Activated B cell treated with CpG ODN at 0.5 μM for 24 hours (primary cell): ENCODE results near the gene GPR142. TPM values are rescaled to one million over a fixed set of nuclear protein-coding genes. Genes with fewer than 3 reads are reported as not detected.

Experiments used
- ATAC-seq: fragments of 200-7000 bp; cut with Tn5 transposase; one replicate; pipeline ENCODE4 v1.10.0; 2021; ENCODE audit warnings: low read depth, mild to moderate bottlenecking, moderate library complexity
- CTCF ChIA-PET: fragments of 350-600 bp; sonication (Branson Sonifier 250); formaldehyde crosslinking; loops from one replicate; lab custom pipeline; 2021; ENCODE audit warnings: antibody characterized with exemption; lab: Charles Lee
- POLR2A ChIA-PET: fragments of 350-600 bp; sonication (Branson Sonifier 250); formaldehyde crosslinking; loops from one replicate; lab custom pipeline; 2021; ENCODE audit warnings: antibody characterized with exemption; lab: Charles Lee
- DNase-seq: peaks from one replicate; pipeline ENCODE4 v3.0.0; 2022
- H3K27ac Mint-ChIP-seq: one replicate; pipeline ENCODE4 v1.8.0; 2020; ENCODE audit warnings: mixed read lengths
- H3K27me3 Mint-ChIP-seq: one replicate; pipeline ENCODE4 v1.8.0; 2021; ENCODE audit warnings: mixed read lengths
- H3K36me3 Mint-ChIP-seq: one replicate; pipeline ENCODE4 v1.8.0; 2021; ENCODE audit warnings: low read depth, mixed read lengths
- H3K4me1 Mint-ChIP-seq: one replicate; pipeline ENCODE4 v1.8.0; 2021; ENCODE audit warnings: mixed read lengths
- H3K4me3 Mint-ChIP-seq: one replicate; pipeline ENCODE4 v1.8.0; 2020; ENCODE audit warnings: mild to moderate bottlenecking, mixed read lengths
- H3K9me3 Mint-ChIP-seq: one replicate; pipeline ENCODE4 v1.8.0; 2020; ENCODE audit warnings: mixed read lengths
- intact Hi-C: fragments of 100-400 bp; cut with micrococcal nuclease; formaldehyde crosslinking; loops from one replicate; pipeline ENCODE4 v1.15.1; 2024
- total RNA-seq: library from RNA; stranded (reverse); gene quantifications from 2 replicates; pipeline ENCODE4 v1.2.3, GENCODE V29; 2022
- TF ChIP-seq, protein P1 (sequence below): fragments of 200-600 bp; IDR thresholded peaks from one replicate; pipeline ENCODE4 v1.8.0; 2022; ENCODE audit warnings: antibody characterized with exemption, mild to moderate bottlenecking

Gene GPR142
- total RNA-seq, 1 donor from 2014 or later, result not detected

DNA sequence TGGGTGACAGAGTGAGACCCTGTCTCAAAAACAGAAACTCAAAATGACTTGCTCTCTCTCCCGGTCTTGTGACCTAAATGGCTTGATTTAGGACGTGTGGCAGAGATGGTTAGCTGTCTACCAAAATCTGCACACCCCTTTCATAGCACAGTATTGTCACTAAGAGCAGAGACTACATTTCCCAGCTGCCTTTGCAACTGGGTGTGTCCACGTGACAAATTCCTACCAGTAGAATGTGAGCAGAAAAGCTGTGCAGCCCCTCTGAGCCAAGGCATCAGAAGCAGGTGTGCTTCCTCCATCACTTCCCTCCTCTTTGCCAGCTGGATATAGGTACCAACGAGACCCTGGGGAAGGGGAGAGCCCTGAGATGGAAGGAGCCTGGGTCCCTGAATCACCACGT is 25.5 kb downstream of the GPR142 start:
- H3K4me1 Mint-ChIP-seq, result no peaks in the 10 kb centered on the region
- POLR2A ChIA-PET, result no interaction called here

DNA sequence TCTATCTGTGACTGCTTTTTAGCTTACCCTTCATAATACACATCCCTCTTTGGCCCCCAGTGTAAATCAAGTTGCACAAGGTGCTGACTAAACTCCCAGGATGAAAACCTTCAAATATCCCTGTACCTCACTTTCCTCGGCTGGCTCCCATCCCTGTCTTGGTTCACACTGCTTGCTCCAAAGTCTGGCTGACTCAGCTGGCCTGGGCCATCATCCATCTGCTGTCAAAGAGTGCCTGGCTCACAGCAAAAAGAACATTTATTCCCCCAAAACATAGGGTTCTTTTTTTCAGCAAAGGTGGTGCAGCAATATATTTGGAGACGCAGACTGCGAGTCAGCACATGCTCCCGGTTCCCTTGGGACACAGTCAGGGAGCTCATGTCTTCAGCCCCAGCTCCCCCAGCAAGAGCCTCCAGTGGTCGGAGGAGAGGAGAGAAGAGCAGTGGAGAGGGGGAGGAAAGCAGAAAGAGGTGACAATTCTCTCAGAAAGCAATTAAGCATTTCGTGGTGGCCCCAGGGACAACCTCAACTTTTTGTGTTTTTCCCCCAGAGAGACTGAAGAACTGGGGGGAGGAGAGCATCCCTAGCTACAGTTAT is 26.1 kb downstream of the GPR142 start:
- Mint-ChIP-seq H3K4me1 (no peaks in the 10 kb centered on the region), H3K36me3 (no peaks in the 10 kb centered on the region), H3K4me3 (no peak overlapping the region), H3K27me3 (peaks cover 11% of the 10 kb centered on the region), H3K9me3 (no peaks in the 10 kb centered on the region), H3K27ac (no peak overlapping the region)
- ChIA-PET POLR2A (no interaction called here), CTCF (interaction anchor here (1.3 to 1.7 kb wide), 2 partner anchors 15 to 24 kb away, joined by 4 read pairs; no protein-coding TSS in a partner anchor)
- no peak for ATAC-seq
- TF ChIP-seq, protein P1, sequence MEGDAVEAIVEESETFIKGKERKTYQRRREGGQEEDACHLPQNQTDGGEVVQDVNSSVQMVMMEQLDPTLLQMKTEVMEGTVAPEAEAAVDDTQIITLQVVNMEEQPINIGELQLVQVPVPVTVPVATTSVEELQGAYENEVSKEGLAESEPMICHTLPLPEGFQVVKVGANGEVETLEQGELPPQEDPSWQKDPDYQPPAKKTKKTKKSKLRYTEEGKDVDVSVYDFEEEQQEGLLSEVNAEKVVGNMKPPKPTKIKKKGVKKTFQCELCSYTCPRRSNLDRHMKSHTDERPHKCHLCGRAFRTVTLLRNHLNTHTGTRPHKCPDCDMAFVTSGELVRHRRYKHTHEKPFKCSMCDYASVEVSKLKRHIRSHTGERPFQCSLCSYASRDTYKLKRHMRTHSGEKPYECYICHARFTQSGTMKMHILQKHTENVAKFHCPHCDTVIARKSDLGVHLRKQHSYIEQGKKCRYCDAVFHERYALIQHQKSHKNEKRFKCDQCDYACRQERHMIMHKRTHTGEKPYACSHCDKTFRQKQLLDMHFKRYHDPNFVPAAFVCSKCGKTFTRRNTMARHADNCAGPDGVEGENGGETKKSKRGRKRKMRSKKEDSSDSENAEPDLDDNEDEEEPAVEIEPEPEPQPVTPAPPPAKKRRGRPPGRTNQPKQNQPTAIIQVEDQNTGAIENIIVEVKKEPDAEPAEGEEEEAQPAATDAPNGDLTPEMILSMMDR, result no peak
- no peak for DNase-seq
- intact Hi-C loops, result no loop called here

More for the DNA sequence above, 25.5 kb downstream of the GPR142 start:
- TF ChIP-seq, protein P1, result no peak
- CTCF ChIA-PET, result interaction anchor here (1.3 to 1.7 kb wide), 2 partner anchors 14 to 24 kb away, joined by 4 read pairs; no protein-coding TSS in a partner anchor
- Mint-ChIP-seq H3K36me3 (no peaks in the 10 kb centered on the region), H3K9me3 (no peaks in the 10 kb centered on the region), H3K27ac (no peak overlapping the region), H3K4me3 (no peak overlapping the region), H3K27me3 (peaks cover 11% of the 10 kb centered on the region)
- ATAC-seq (no peak), DNase-seq (no peak)
- intact Hi-C loops, result no loop called here

DNA sequence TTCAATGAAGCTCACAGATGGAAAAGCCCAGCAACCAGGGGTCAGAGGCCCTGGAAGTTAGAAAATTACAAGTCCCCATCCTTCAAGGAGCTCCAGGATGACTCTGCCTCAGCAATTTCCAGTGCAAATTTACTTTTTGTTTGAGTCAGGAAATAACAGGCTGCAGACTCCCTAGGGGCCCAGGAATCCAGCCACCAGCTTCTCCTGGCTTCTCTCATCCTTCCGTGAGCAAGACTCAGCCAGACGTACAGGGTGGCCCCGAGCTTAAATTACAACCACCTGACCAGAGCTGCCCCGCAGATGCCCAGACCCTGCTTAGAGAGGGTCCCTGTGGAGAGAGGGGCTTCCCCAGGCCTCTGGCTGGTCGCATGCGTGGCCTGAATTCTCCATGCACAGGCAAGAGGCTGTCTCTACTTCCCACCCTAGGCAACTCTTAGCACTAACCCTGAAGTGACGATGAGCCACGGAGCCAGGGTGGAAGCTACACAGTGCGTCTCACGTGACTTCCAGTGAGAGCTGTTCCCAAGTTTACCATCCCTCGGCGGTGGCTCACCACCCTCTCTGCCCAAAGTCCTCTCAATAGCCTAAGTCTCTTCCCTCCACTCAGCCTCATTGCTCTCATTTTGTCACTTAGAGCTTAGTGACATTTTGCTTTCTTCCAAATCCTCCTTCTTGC is 27.1 kb downstream of the GPR142 start:
- Mint-ChIP-seq H3K27ac (no peak overlapping the region), H3K9me3 (no peaks in the 10 kb centered on the region), H3K27me3 (peaks cover 12% of the 10 kb centered on the region), H3K36me3 (no peaks in the 10 kb centered on the region), H3K4me1 (no peaks in the 10 kb centered on the region), H3K4me3 (no peak overlapping the region)
- TF ChIP-seq, protein P1, result no peak
- DNase-seq, result no peak
- intact Hi-C loops, result no loop called here
- ChIA-PET POLR2A (no interaction called here), CTCF (no interaction called here)
- ATAC-seq, result no peak

DNA sequence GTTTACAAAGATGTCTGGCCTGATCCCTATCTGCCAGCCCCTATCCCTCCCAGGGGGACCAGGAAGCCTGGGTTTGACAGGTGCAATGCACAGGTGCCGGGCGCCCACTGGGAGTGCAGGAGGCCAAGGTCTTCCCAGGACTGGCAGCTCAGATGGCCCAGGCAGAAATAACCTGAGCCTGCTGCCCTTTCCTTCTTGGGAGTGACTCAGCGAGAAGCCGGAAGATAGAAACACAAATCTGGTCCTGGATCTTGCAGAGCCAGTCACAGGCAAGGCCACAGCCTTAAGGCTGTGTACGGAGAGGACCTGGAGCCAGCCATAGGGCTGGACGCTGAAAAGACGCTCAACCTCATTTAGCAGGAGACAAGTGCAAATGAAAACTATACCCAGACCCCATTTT is 27.7 kb downstream of the GPR142 start:
- H3K27ac Mint-ChIP-seq, result no peak overlapping the region
- ATAC-seq (no peak), DNase-seq (no peak)
- peaks cover 10% of the 10 kb centered on the region for H3K27me3 Mint-ChIP-seq
- ChIA-PET CTCF (no interaction called here), POLR2A (no interaction called here)
- no peaks in the 10 kb centered on the region for H3K36me3 Mint-ChIP-seq
- intact Hi-C loops, result no loop called here
- no peak overlapping the region for H3K4me3 Mint-ChIP-seq
- H3K9me3 Mint-ChIP-seq, result peaks cover 4% of the 10 kb centered on the region
- no peaks in the 10 kb centered on the region for H3K4me1 Mint-ChIP-seq
- TF ChIP-seq, protein P1, result no peak

DNA sequence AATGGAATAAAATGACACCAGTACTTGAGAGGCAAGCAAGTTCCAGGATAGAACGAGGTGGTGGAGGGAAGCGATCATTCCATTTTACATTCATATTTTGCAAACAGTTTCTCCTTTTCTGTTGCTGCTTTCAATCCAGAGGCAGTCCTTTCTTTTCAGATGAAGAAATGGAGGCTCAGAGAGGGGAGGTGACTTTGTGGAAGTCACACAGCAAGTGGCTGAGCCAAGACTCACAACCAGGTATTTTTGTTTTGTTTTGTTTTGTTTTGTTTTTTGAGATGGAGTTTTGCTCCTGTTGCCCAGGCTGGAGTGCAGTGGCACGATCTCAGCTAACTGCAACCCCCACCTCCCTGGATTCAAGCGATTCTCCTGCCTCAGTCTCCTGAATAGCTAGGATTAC is 29.3 kb downstream of the GPR142 start:
- POLR2A ChIA-PET, result no interaction called here
- intact Hi-C loops, result no loop called here
- H3K4me3 Mint-ChIP-seq, result no peak overlapping the region
- H3K27me3 Mint-ChIP-seq, result peaks cover 7% of the 10 kb centered on the region
- no peaks in the 10 kb centered on the region for H3K4me1 Mint-ChIP-seq
- DNase-seq (no peak), ATAC-seq (no peak)
- TF ChIP-seq, protein P1, result no peak
- H3K27ac Mint-ChIP-seq, result no peak overlapping the region
- CTCF ChIA-PET, result no interaction called here
- H3K9me3 Mint-ChIP-seq, result peaks cover 5% of the 10 kb centered on the region
- no peaks in the 10 kb centered on the region for H3K36me3 Mint-ChIP-seq
